SK-N-SH treated with all-trans-retinoic acid at 6 μM for 48 hours (cell line): ENCODE data around the gene HRAS.

Experiments
- ARNTL ChIP-seq: fragments of 450-650 bp; formaldehyde crosslinking; IDR thresholded peaks from 2 replicates; pipeline ENCODE4 v1.5.0; 2020; ENCODE audit warnings: low read depth, mild to moderate bottlenecking, moderate library complexity, borderline replicate concordance
- CREB5 ChIP-seq: fragments of 250-450 bp; sonication (Bioruptor Pico); IDR thresholded peaks from 2 replicates; pipeline ENCODE4 v1.5.1; 2020; ENCODE audit warnings: low read depth, mild to moderate bottlenecking, moderate library complexity
- ESRRG ChIP-seq: fragments of 250-450 bp; sonication (Bioruptor Pico); IDR thresholded peaks from 2 replicates; pipeline ENCODE4 v1.6.1; 2021; ENCODE audit warnings: mild to moderate bottlenecking
- RARB ChIP-seq: fragments of 250-450 bp; sonication (Bioruptor Pico); IDR thresholded peaks from 2 replicates; pipeline ENCODE4 v1.8.0; 2021; ENCODE audit warnings: mild to moderate bottlenecking, moderate library complexity
- SNAI2 ChIP-seq: fragments of 250-450 bp; sonication (Bioruptor Pico); IDR thresholded peaks from 2 replicates; pipeline ENCODE4 v1.5.0; 2020; ENCODE audit warnings: mild to moderate bottlenecking, moderate library complexity
- TOX ChIP-seq: fragments of 250-450 bp; sonication (Bioruptor Pico); IDR thresholded peaks from 2 replicates; pipeline ENCODE4 v1.8.0; 2021; ENCODE audit warnings: mild to moderate bottlenecking, moderate library complexity, borderline replicate concordance
- ZC3H10 ChIP-seq: fragments of 250-450 bp; sonication (Bioruptor Pico); IDR thresholded peaks from 2 replicates; pipeline ENCODE4 v1.5.1; 2021; ENCODE audit warnings: mild to moderate bottlenecking, moderate library complexity
- ZFP3 ChIP-seq: fragments of 250-450 bp; sonication (Bioruptor Pico); IDR thresholded peaks from 2 replicates; pipeline ENCODE4 v1.5.0; 2020; ENCODE audit warnings: mild to moderate bottlenecking, moderate library complexity

- TF ChIP-seq CREB5 (CRISPR knock-in tag) (no peak), SNAI2 (no peak), ESRRG (no peak), RARB (no peak), ZC3H10 (CRISPR knock-in tag) (no peak), ZFP3 (CRISPR knock-in tag) (no peak), ARNTL (CRISPR knock-in tag) (no peak), TOX (CRISPR knock-in tag) (no peak)
Observed at GRCh38 chr11:535210-535518, 212 bp downstream of the HRAS start.
